ENCODE results near the gene AFG3L2. TPM values are rescaled to one million over a fixed set of nuclear protein-coding genes. Genes with fewer than 3 reads are reported as not detected.
A peak's percentile ranks its signal among the peaks of the same experiment; 100 is the strongest.

AFG3L2 gene
- total and polyA plus RNA-seq, 9 of the 15 experiments (the other 6 are each of a cell fraction or from before 2014, with no cell fraction given): 24.1 to 109 (median 84.0) TPM

DNA sequence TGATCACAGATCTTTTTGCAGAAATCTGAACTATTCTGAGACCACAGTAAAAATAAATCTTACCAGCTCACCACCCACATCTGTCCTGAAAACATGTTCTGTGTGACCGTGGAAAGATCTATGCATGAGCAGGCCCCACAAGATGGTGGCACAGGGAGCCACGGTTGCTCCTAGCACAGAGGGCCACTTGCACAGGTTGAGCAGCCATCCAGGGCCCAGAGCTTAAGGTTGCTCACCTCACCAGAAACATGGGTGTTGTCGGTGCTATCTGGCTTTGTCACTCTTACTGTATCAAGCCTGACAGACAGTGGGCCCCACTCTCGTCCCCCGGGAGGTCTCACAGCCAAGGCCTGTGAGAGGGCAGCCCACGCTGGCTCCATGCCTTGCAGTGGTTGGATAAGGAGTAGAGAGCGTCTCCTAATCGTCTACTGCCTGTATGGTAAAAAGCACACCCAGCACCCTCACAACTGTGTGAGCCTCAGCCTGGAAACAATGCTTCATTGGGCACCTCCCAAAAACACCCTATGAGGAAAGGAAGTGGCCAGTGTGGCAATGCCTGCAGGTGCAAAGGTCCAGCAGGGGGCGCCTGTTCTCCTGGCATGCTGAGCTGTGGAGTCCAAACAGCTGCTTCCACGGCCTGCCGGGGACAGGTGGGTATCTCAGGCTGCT, 49.4 kb downstream of the AFG3L2 start (continued):
- TF ChIP-seq, protein P1, sequence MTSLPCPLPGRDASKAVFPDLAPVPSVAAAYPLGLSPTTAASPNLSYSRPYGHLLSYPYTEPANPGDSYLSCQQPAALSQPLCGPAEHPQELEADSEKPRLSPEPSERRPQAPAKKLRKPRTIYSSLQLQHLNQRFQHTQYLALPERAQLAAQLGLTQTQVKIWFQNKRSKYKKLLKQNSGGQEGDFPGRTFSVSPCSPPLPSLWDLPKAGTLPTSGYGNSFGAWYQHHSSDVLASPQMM (CRISPR knock-in tag; IDR thresholded peaks at IDR 0.05): no peak
- TF ChIP-seq POLR3G (IDR thresholded peaks at IDR 0.05; ENCODE audit: extremely low read depth, insufficient read length, insufficient replicate concordance): no peak
- peak; percentile 35; the same call in 1 of the 2 replicates for TF ChIP-seq CBX1 (IDR thresholded peaks at IDR 0.05; ENCODE audit: low read depth)
- TF ChIP-seq BMI1 (IDR thresholded peaks at IDR 0.05; ENCODE audit: low read length): no peak
- no peak for TF ChIP-seq FOSL1 (tag; conservative IDR thresholded peaks at IDR 0.05)
- TF ChIP-seq, protein P2, sequence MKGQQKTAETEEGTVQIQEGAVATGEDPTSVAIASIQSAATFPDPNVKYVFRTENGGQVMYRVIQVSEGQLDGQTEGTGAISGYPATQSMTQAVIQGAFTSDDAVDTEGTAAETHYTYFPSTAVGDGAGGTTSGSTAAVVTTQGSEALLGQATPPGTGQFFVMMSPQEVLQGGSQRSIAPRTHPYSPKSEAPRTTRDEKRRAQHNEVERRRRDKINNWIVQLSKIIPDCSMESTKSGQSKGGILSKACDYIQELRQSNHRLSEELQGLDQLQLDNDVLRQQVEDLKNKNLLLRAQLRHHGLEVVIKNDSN (CRISPR knock-in tag; IDR thresholded peaks at IDR 0.05): no peak
- no peak for TF ChIP-seq FOXK2 (conservative IDR thresholded peaks at IDR 0.05 in 1 of 2, IDR thresholded peaks at IDR 0.05 in 1 of 2; ENCODE audit: low read depth in 2 of 2)
- peak; percentile 63 for TF ChIP-seq POLR2G (IDR thresholded peaks at IDR 0.05; ENCODE audit: low read depth, low read length)
- TF ChIP-seq PHF20 (IDR thresholded peaks at IDR 0.05; ENCODE audit: partially characterized antibody): no peak
- peak; percentile 41; the same call in 1 of the 2 replicates for TF ChIP-seq RB1 (IDR thresholded peaks at IDR 0.05; ENCODE audit: low read depth)
- TF ChIP-seq ZNF311 (CRISPR knock-in tag; IDR thresholded peaks at IDR 0.05): no peak
- TF ChIP-seq, protein P3, sequence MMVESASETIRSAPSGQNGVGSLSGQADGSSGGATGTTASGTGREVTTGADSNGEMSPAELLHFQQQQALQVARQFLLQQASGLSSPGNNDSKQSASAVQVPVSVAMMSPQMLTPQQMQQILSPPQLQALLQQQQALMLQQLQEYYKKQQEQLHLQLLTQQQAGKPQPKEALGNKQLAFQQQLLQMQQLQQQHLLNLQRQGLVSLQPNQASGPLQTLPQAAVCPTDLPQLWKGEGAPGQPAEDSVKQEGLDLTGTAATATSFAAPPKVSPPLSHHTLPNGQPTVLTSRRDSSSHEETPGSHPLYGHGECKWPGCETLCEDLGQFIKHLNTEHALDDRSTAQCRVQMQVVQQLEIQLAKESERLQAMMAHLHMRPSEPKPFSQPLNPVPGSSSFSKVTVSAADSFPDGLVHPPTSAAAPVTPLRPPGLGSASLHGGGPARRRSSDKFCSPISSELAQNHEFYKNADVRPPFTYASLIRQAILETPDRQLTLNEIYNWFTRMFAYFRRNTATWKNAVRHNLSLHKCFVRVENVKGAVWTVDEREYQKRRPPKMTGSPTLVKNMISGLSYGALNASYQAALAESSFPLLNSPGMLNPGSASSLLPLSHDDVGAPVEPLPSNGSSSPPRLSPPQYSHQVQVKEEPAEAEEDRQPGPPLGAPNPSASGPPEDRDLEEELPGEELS (CRISPR knock-in tag; IDR thresholded peaks at IDR 0.05; ENCODE audit: borderline replicate concordance): no peak
- TF ChIP-seq ZNF75A (CRISPR knock-in tag; IDR thresholded peaks at IDR 0.05): no peak
- TF ChIP-seq EP400 (IDR thresholded peaks at IDR 0.05): no peak
- TF ChIP-seq ZNF24 (IDR thresholded peaks at IDR 0.05): no peak
- TF ChIP-seq, protein P4, sequence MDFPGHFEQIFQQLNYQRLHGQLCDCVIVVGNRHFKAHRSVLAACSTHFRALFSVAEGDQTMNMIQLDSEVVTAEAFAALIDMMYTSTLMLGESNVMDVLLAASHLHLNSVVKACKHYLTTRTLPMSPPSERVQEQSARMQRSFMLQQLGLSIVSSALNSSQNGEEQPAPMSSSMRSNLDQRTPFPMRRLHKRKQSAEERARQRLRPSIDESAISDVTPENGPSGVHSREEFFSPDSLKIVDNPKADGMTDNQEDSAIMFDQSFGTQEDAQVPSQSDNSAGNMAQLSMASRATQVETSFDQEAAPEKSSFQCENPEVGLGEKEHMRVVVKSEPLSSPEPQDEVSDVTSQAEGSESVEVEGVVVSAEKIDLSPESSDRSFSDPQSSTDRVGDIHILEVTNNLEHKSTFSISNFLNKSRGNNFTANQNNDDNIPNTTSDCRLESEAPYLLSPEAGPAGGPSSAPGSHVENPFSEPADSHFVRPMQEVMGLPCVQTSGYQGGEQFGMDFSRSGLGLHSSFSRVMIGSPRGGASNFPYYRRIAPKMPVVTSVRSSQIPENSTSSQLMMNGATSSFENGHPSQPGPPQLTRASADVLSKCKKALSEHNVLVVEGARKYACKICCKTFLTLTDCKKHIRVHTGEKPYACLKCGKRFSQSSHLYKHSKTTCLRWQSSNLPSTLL (IDR thresholded peaks at IDR 0.05): no peak
- no peak for TF ChIP-seq RFX5 (IDR thresholded peaks at IDR 0.05; ENCODE audit: low read depth, low read length)
- no peak for TF ChIP-seq ZNF77 (CRISPR knock-in tag; IDR thresholded peaks at IDR 0.05)
- no peak for TF ChIP-seq GABPB1 (CRISPR knock-in tag; IDR thresholded peaks at IDR 0.05)
- TF ChIP-seq SIN3B (IDR thresholded peaks at IDR 0.05; ENCODE audit: low read depth): no peak
- TF ChIP-seq SP2 (IDR thresholded peaks at IDR 0.05; ENCODE audit: extremely low read depth, low read depth, low read length, poor library complexity, severe bottlenecking): no peak
- peak; percentile 77; the same call in 1 of the 2 replicates for TF ChIP-seq CEBPB (tag; IDR thresholded peaks at IDR 0.05)
- TF ChIP-seq, protein P5, sequence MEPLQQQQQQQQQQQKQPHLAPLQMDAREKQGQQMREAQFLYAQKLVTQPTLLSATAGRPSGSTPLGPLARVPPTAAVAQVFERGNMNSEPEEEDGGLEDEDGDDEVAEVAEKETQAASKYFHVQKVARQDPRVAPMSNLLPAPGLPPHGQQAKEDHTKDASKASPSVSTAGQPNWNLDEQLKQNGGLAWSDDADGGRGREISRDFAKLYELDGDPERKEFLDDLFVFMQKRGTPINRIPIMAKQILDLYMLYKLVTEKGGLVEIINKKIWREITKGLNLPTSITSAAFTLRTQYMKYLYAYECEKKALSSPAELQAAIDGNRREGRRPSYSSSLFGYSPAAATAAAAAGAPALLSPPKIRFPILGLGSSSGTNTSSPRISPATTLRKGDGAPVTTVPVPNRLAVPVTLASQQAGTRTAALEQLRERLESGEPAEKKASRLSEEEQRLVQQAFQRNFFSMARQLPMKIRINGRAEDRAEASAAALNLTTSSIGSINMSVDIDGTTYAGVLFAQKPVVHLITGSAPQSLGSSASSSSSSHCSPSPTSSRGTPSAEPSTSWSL (CRISPR knock-in tag; IDR thresholded peaks at IDR 0.05; ENCODE audit: borderline replicate concordance): no peak
